Neural progenitor cell (in vitro differentiated cells): ENCODE results near the gene FRAS1. TPM values are rescaled to one million over a fixed set of nuclear protein-coding genes. Genes with fewer than 3 reads are reported as not detected.
A peak's percentile ranks its signal among the peaks of the same experiment; 100 is the strongest.

Experiments used
- DNase-seq: peaks from one replicate; pipeline ENCODE4 v3.0.0-alpha.2; 2016; ENCODE audit warnings: low spot score
- H2AFZ ChIP-seq: fragments of 200-600 bp; sonication (generic); replicated peaks from 2 replicates; pipeline ENCODE4 v1.6.1; 2016; ENCODE audit warnings: antibody characterized with exemption
- H3F3A ChIP-seq: fragments of 200-600 bp; sonication (generic); 2 replicates; pipeline ENCODE4 v1.6.1; 2016; ENCODE audit warnings: antibody characterized with exemption, low read depth
- H3K27ac ChIP-seq: fragments of 200-600 bp; sonication (generic); 2 replicates; pipeline ENCODE4 v1.5.1; 2016; ENCODE audit warnings: mild to moderate bottlenecking
- H3K27me3 ChIP-seq: fragments of 200-600 bp; sonication (generic); 2 replicates; pipeline ENCODE4 v1.6.1; 2016; ENCODE audit warnings: mild to moderate bottlenecking, moderate library complexity
- H3K36me3 ChIP-seq: fragments of 200-600 bp; sonication (generic); 2 replicates; pipeline ENCODE4 v1.5.1; 2016
- H3K4me1 ChIP-seq: fragments of 200-600 bp; sonication (generic); 2 replicates; pipeline ENCODE4 v1.6.1; 2016; ENCODE audit warnings: mixed run types
- H3K4me2 ChIP-seq: fragments of 200-600 bp; sonication (generic); 2 replicates; pipeline ENCODE4 v1.6.1; 2016
- H3K4me3 ChIP-seq: fragments of 200-600 bp; sonication (generic); 2 replicates; pipeline ENCODE4 v1.5.1; 2016
- H3K79me2 ChIP-seq: fragments of 200-600 bp; sonication (generic); 2 replicates; pipeline ENCODE4 v1.6.1; 2016; ENCODE audit warnings: low read depth
- H3K9ac ChIP-seq: fragments of 200-600 bp; sonication (generic); 2 replicates; pipeline ENCODE4 v1.6.1; 2016
- H3K9me3 ChIP-seq: fragments of 200-600 bp; sonication (generic); 2 replicates; pipeline ENCODE4 v1.5.1; 2016; ENCODE audit warnings: low read depth
- H4K20me1 ChIP-seq: fragments of 200-600 bp; sonication (generic); 2 replicates; pipeline ENCODE4 v1.6.1; 2016; ENCODE audit warnings: low read depth
- H3K27ac Mint-ChIP-seq: 3 replicates; pipeline ENCODE4 v1.8.0; 2021; ENCODE audit warnings: mixed read lengths
- H3K27me3 Mint-ChIP-seq: 2 replicates; pipeline ENCODE4 v1.8.0; 2022; ENCODE audit warnings: low read depth, mild to moderate bottlenecking, inconsistent platforms, moderate library complexity, mixed read lengths; ENCODE audit not compliant: insufficient read depth
- H3K36me3 Mint-ChIP-seq: 3 replicates; pipeline ENCODE4 v1.8.0; 2021; ENCODE audit warnings: mixed read lengths
- H3K4me1 Mint-ChIP-seq: 3 replicates; pipeline ENCODE4 v1.8.0; 2021; ENCODE audit warnings: mixed read lengths
- H3K4me3 Mint-ChIP-seq: 3 replicates; pipeline ENCODE4 v1.8.0; 2021; ENCODE audit warnings: mild to moderate bottlenecking, moderate library complexity, mixed read lengths
- H3K9me3 Mint-ChIP-seq: 3 replicates; pipeline ENCODE4 v1.8.0; 2020; ENCODE audit warnings: mixed read lengths
- CTCF ChIP-seq: fragments of 200-600 bp; sonication (generic); IDR thresholded peaks from 2 replicates; pipeline ENCODE4 v1.5.1; 2017; ENCODE audit warnings: antibody characterized with exemption, mild to moderate bottlenecking
- EZH2 ChIP-seq: fragments of 200-600 bp; sonication (generic); IDR thresholded peaks from 2 replicates; pipeline ENCODE4 v1.6.1; 2017; ENCODE audit warnings: antibody characterized with exemption, mild to moderate bottlenecking, moderate library complexity
- EZH2phosphoT487 ChIP-seq: fragments of 200-600 bp; sonication (generic); IDR thresholded peaks from 2 replicates; pipeline ENCODE4 v1.6.1; 2017; ENCODE audit warnings: antibody characterized with exemption
- total RNA-seq: library from RNA; depleted of rRNA; stranded (reverse); fragments of >200 nt; gene quantifications from 2 replicates; pipeline ENCODE4 v1.2.3, GENCODE V29; 2015; ENCODE audit warnings: low replicate concordance

FRAS1 gene
- total RNA-seq, 1 donor from 2014 or later, result 21.3 TPM

DNA sequence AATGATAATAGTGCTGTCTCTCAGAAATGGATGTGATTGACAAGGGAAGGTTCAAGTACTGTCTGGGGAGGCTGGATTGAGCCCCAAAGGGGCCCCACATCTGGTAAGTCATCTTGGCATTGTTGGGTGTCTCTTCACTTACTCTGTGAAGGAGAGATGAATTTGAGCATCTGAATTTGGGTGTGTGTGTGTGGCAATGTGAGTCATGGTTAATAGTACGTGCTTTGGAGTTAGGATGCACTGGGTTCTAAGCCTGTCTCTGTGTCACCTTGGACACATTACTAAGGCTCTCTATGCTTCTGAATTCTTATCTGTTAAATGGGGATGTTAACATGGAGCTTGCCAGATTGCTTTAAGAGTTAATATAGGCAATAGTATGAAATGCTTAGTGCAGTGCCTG is 80.4 kb downstream of the FRAS1 start:
- no peak for DNase-seq
- peaks cover 2% of the 10 kb centered on the region for H3K36me3 Mint-ChIP-seq

DNA sequence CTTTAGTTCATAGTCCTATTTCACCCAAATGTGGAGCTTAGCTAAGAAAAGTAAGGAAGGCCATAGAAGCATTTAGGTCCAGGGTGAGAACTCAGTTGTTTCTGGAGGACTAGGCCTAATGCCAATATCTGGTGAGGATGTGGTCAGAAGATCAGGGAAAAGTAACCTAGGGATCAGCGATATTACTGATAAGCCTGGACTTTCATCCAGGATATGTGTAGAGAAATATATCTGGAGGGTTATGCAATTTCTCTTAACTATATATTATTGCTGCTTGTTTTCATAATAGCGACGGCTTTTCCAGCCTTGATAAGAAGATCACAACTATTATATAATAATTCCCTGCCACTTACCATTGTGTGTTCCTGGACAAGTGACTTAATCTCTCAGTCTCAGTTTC is 81.1 kb downstream of the FRAS1 start:
- no peaks in the 10 kb centered on the region for H3K9me3 ChIP-seq
- H3K9me3 Mint-ChIP-seq, result no peaks in the 10 kb centered on the region
- H2AFZ ChIP-seq, result no peak overlapping the region
- no peaks in the 10 kb centered on the region for H3K27me3 ChIP-seq
- H3K4me3 Mint-ChIP-seq, result no peak overlapping the region
- peaks cover 4% of the 10 kb centered on the region for H3K4me1 Mint-ChIP-seq
- H3K27ac Mint-ChIP-seq, result no peak overlapping the region
- no peak for DNase-seq
- no peaks in the 10 kb centered on the region for H4K20me1 ChIP-seq
- H3K9ac ChIP-seq, result no peak overlapping the region
- no peaks in the 10 kb centered on the region for H3F3A ChIP-seq
- H3K36me3 ChIP-seq, result no peaks in the 10 kb centered on the region
- H3K4me1 ChIP-seq, result no peaks in the 10 kb centered on the region
- H3K27me3 Mint-ChIP-seq, result peaks cover 2% of the 10 kb centered on the region
- TF ChIP-seq EZH2 (no peak), EZH2phosphoT487 (no peak), CTCF (no peak)
- no peak overlapping the region for H3K27ac ChIP-seq
- peaks cover 2% of the 10 kb centered on the region for H3K36me3 Mint-ChIP-seq
- no peak overlapping the region for H3K4me3 ChIP-seq
- peaks cover 5% of the 10 kb centered on the region for H3K79me2 ChIP-seq
- no peak overlapping the region for H3K4me2 ChIP-seq

More for the DNA sequence above, 80.4 kb downstream of the FRAS1 start:
- TF ChIP-seq EZH2phosphoT487, result no peak
- no peak for TF ChIP-seq CTCF
- TF ChIP-seq EZH2, result no peak
- Histone ChIP-seq H3K4me2 (no peak overlapping the region), H3K4me1 (no peaks in the 10 kb centered on the region), H4K20me1 (no peaks in the 10 kb centered on the region), H2AFZ (no peak overlapping the region), H3K27me3 (no peaks in the 10 kb centered on the region), H3K4me3 (no peak overlapping the region), H3K9ac (no peak overlapping the region), H3F3A (no peaks in the 10 kb centered on the region), H3K27ac (no peak overlapping the region), H3K9me3 (no peaks in the 10 kb centered on the region), H3K79me2 (peaks cover 11% of the 10 kb centered on the region), H3K36me3 (no peaks in the 10 kb centered on the region)
- Mint-ChIP-seq H3K4me3 (peak overlapping the region; percentile 23), H3K9me3 (no peaks in the 10 kb centered on the region), H3K27me3 (peaks cover 2% of the 10 kb centered on the region), H3K4me1 (peaks cover 4% of the 10 kb centered on the region), H3K27ac (no peak overlapping the region)

GRCh38 chr4:78143634-78144033 is 86.5 kb downstream of the FRAS1 start:
- H3K36me3 Mint-ChIP-seq, result peaks cover 3% of the 10 kb centered on the region
- H3K79me2 ChIP-seq, result peaks cover 4% of the 10 kb centered on the region
- no peaks in the 10 kb centered on the region for H3K4me1 ChIP-seq
- no peaks in the 10 kb centered on the region for H4K20me1 ChIP-seq
- no peaks in the 10 kb centered on the region for H3F3A ChIP-seq
- H3K27me3 Mint-ChIP-seq, result peaks cover 4% of the 10 kb centered on the region
- TF ChIP-seq EZH2phosphoT487 (no peak), EZH2 (no peak), CTCF (no peak)
- H3K27me3 ChIP-seq, result no peaks in the 10 kb centered on the region
- H3K4me2 ChIP-seq, result no peak overlapping the region
- no peak overlapping the region for H3K9ac ChIP-seq
- no peak for DNase-seq
- no peak overlapping the region for H3K27ac ChIP-seq
- H3K9me3 Mint-ChIP-seq, result no peaks in the 10 kb centered on the region
- no peaks in the 10 kb centered on the region for H3K36me3 ChIP-seq
- no peak overlapping the region for H3K27ac Mint-ChIP-seq
- H3K4me3 Mint-ChIP-seq, result no peak overlapping the region
- no peak overlapping the region for H3K4me3 ChIP-seq
- peaks cover 6% of the 10 kb centered on the region for H3K4me1 Mint-ChIP-seq
- H2AFZ ChIP-seq, result no peak overlapping the region
- no peaks in the 10 kb centered on the region for H3K9me3 ChIP-seq
